ENCODE data around the gene COBLL1.

Gene COBLL1

GRCh38 chr2:164821338-164821737 lies 20.3 kb downstream of the COBLL1 start:
- no peak for DNase-seq

DNA sequence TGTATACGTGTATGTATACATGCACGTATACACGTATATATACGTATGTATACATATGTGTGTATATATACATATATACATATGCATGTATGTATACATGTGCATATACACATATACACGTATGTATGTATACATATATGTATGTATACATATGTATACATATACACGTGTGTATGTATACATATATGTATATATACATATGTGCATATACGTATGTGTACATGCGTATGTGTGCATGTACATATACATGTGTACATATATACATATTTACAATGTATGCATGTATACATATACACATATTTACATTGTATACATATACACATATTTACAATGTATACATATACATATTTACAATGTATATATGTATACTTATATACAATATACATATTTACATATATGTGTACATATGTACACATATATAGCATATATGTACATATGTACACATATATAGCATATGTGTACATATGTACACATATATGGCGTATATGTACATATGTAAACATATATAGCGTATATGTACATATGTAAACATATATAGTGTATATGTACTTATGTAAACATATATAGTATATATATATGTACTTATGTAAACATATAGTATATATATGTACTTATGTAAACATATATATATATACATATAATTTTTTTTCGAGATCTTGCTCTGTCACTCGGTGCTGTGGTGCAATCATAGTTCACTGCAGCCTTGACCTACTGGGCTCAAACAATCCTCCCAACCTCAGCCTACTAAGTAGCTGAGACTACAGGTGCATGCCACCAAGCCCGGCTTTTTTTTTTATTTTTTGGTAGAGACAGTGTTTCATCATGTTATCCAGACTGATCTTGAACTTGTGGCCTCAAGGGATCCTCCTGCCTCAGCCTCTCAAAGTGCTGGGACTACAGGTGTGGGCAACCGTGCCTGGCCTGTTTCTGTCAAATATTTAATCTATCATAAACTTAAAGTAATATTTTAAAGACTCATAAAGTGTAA lies 23.2 kb downstream of the COBLL1 start:
- DNase-seq = no peak

- DNase-seq = no peak
Observed at GRCh38 chr2:164816900-164817299, 24.7 kb downstream of the COBLL1 start.

DNA sequence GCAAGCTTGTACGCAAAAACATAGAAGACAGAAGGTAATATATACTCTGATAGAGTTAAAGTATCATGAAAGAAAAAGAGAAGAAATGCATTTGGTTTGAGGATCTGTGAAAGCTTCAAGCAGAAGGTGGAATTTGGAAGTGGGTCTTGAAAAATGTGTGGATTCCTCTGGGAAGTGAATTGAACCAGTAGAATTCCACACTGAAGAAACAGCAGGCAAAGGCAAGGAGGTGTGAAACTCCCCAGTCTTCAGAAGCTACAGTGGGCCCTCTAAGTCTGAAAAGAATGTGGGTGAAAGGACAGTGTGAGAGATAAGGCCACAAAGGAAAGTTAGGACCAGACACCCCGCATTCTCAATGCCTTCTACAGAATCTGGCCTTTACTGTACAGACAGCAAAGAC lies 25.6 kb downstream of the COBLL1 start:
- DNase-seq = no peak

- no peak for DNase-seq
Observed at GRCh38 chr2:164815071-164815793, 26.4 kb downstream of the COBLL1 start.

DNA sequence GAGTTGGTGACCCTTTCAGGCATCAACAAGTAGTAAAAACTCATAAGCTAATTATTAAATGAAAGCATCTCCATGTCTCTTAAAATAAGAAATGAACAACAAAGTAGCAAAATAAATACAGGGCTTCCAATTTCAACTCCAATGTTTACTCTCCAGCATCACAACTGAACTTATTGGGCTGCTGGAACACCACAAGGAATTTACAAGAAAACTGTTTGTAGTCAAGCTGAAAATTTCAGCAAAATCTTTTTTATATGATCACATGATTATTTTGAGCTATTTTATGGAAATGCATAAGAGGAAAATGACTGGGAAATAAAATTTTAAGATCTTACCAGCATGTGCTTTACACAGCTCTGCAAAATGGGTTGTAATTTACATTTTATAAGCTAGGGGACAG lies 28.1 kb downstream of the COBLL1 start:
- DNase-seq = no peak

GRCh38 chr2:164812378-164812777 lies 29.2 kb downstream of the COBLL1 start:
- no peak for DNase-seq

DNA sequence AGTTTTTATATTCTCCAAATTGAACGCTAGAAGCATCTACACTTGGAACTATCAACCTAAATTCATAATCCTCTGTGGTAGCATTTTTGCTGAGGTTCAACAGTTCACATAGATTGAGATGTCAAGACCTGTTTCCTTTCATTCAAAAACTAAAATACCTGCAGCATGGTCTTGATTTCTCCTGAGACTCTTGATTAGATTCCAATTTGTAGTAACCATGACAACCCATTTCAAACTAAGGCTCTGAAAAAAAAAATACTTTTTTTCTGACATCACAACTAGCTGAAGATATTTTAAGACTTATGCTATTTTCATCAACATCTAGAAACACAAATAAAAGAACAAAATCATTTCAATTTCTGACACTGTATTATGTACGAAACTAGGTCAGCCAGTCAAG lies 29.8 kb downstream of the COBLL1 start:
- DNase-seq = no peak

GRCh38 chr2:164810843-164811242 lies 30.8 kb downstream of the COBLL1 start:
- DNase-seq = no peak

DNA sequence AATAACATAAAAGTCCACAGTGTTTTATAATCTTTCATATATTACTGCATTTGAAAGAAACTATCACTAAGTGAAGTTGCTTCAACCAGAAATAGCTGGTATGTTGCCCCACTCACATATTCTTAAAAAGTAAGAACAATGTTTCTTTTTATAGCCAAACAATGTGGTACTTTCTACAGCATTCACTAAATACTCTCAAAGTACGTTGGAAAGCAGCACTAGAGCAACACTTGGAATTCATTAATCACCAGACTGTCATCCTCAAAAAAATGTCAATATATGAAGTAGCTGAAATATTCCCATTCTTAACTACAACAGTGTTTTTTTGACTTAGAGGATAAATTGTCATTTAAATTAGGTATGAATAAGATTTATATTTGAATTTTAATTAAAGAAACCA lies 32.8 kb downstream of the COBLL1 start:
- no peak for DNase-seq

DNA sequence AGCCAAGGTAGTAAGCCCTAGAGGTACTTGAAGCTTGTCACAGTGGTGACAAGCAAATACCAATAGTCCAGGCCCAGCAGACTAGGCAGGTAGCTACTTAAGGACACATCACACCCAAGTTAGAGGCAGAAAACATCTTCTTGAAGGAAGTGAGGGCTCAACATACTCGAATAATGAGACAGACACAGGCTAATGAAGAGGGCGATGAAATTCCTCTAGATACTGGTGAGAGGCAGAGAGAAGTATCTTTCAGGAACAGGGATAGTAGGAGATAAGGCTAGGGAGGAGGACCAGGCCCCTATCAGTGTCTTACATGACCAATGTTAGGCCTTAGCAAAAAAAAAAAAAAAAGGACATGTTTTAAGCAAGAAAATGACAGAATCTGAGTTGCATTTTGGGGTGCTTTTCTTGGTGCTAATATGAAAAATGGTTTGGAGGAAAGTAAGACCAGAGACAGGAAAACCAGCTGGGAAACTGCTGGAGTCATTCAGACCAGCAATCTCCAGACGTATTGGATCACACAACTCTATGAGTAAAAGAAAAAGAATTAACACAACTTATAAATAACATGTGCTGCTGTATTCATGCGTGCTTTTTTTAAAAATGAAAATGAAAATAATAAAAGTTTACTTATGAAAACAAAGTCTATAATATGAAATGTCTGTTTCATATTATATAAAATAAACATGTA lies 37.7 kb downstream of the COBLL1 start:
- DNase-seq = no peak

GRCh38 chr2:164802095-164802707 lies 39.4 kb downstream of the COBLL1 start:
- no peak for DNase-seq

GRCh38 chr2:164800572-164800971 lies 41.1 kb downstream of the COBLL1 start:
- no peak for DNase-seq

- no peak for DNase-seq
Observed at GRCh38 chr2:164797627-164798026, 44.0 kb downstream of the COBLL1 start.

- no peak for DNase-seq
Observed at GRCh38 chr2:164796999-164797398, 44.6 kb downstream of the COBLL1 start.

DNA sequence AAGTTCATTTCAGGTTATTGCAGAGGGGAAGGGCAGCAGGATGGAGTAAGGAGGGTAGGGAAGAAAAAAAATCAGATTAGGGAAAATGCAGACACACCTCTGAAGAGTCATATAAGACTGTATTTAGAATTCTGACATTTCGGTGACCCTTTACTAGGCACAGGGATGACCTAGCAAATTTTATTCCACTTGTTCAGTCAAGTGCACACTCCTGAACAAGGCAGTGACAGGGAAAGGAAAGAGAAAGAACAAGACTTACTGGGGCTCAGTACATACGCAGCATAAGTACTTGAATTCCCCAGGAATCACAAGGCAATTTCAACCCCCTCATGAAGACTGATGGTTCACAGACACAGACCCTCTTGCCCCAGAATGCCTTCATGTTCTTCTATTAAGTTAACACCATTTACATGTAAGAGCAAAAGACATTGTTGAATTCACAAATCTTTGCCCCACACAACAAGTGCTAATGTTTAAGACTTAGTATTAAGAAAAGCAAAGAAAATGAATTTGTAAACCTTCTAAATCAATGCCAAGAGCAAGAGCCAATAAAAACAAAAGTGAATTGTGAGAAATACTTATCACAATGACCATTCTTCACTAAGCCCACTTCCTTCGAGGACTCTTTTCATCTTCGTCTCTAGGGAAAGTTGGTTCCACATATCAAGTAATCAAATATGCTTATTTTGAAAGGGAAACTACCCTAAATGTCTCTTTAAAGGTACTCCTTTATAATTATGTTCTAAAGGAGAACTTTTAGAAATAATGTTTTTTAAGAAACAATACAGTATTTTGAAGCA lies 47.0 kb downstream of the COBLL1 start:
- DNase-seq = no peak

GRCh38 chr2:164794016-164794415 lies 47.6 kb downstream of the COBLL1 start:
- DNase-seq = no peak

GRCh38 chr2:164793529-164793928 lies 48.1 kb downstream of the COBLL1 start:
- DNase-seq = no peak

- no peak for DNase-seq
Observed at GRCh38 chr2:164792316-164793170, 49.1 kb downstream of the COBLL1 start.

DNA sequence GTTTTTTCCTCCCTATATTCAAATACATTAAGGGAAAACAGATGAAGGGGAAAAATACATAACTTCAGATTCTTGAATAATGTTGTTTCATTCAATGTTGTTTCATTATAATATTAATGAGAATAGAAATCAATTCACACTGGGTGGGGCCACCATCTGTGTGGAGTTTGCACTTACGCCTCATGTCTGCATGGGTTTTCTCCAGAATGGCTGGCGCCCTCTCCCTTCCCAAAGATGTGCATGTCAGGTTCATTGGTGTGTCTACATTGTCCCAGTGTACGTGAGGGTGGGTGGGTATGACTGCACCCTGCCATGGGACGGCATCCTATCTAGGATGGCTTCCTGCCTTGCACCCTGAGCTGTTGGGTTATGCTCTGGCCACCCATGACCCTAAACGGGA lies 51.7 kb downstream of the COBLL1 start:
- no peak for DNase-seq

- no peak for DNase-seq
Observed at GRCh38 chr2:164786787-164787186, 54.8 kb downstream of the COBLL1 start.

All from activated CD4-positive, CD25-positive, alpha-beta regulatory T cell (primary cell).